ENCODE data around the gene UTF1. TPM values are rescaled to one million over a fixed set of nuclear protein-coding genes. Genes with fewer than 3 reads are reported as not detected.

The UTF1 gene
- total and polyA plus RNA-seq, 9 of the 15 experiments (the other 6 are each of a cell fraction or from before 2014, with no cell fraction given), result 0.35 to 0.46 TPM; not detected in 7

DNA sequence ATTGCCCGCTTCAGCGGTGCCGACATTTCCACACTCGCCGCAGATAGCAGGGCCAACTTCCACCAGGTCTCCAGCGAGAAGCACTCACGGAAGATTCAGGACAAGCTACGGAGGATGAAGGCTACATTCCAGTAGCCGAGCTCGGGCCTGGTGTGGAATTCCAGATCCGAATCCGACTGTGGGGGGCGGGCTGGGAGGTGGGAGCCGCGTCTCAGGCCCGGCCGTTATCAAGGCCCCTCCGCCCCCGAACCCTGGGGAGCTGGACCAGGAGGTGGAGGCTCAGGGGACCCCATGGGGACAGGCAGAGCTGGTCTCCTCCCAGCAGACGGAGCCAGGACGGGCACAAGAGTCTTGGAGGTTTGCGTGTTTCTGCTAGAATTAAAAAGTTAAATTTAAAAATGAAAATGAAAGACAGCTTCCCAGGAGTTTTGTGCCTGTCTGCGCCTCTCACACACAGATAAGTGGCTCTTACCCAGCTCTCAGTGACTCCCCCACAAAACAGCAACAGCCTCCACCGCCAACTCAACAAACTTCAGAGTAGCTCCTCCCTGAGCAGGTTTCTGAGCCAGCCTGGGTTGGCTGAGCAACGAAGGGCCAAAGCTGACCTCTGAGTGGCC is 5.2 kb upstream of the UTF1 start:
- ATAC-seq (peak; percentile 93), FAIRE-seq (peak; percentile 86), DNase-seq (ENCODE audit: extremely low read depth in 1 of 4, low spot score in 3 of 4) (peak; percentile 57 to 75 (median 67))
- Histone ChIP-seq H3K9me1 (ENCODE audit: control insufficient read depth, insufficient read depth, low read length) (no peaks in the 10 kb centered on the region), H3K4me2 (ENCODE audit: insufficient read depth, low read length) (peak overlapping the region; percentile 72), H2AFZ (ENCODE audit: low read depth, low read length) (peak overlapping the region; percentile 84), H3K27me3 (ENCODE audit: control insufficient read depth in 2 of 2, insufficient read depth in 2 of 2, low read length in 2 of 2) (no peaks in the 10 kb centered on the region), H3K4me3 (no peak overlapping the region), H3K79me2 (ENCODE audit: control insufficient read depth, insufficient read depth, low read length) (no peaks in the 10 kb centered on the region), H3K9ac (ENCODE audit: insufficient read depth in 1 of 2, low read depth in 2 of 2, low read length in 2 of 2) (peak overlapping the region; percentile 54 to 90; a peak in 3 of 4 replicates), H3K27ac (ENCODE audit: extremely low read depth, low read depth, low read length) (peak overlapping the region; percentile 65), H3K36me3 (ENCODE audit: control insufficient read depth, insufficient read depth, low read length) (no peaks in the 10 kb centered on the region), H3K9me3 (replicated peaks; ENCODE audit: control insufficient read depth, insufficient read depth, low read depth, low read length) (no peaks in the 10 kb centered on the region), H3K4me1 (replicated peaks in 1 of 2; ENCODE audit: control insufficient read depth in 2 of 2, insufficient read depth in 2 of 2, low read length in 2 of 2) (peaks cover 12 to 46% of the 10 kb centered on the region in 2 experiments), H4K20me1 (replicated peaks; ENCODE audit: control insufficient read depth, insufficient read depth, low read length) (no peaks in the 10 kb centered on the region)
- no TSS peak for BruUV-seq (replicated peaks)
- ChIA-PET POLR2A (interaction anchor here (0.6 to 0.9 kb wide), 4 partner anchors 36 to 75 kb away, joined by 3 read pairs; no protein-coding TSS in a partner anchor), CTCF (ENCODE audit: low intra/inter-chr PET ratio) (interaction anchor here (0.6 kb wide), 1 partner anchor 24 kb away, joined by 4 read pairs; no protein-coding TSS in a partner anchor)
- in situ Hi-C loops (cut with MboI) (no loop called here), intact Hi-C loops (cut with micrococcal nuclease) (no loop called here)
- 26% methylated on average over 11 of the region's 25 CpGs for WGBS (ENCODE audit: insufficient coverage, low coverage, missing lambda C conversion rate)
- TF ChIP-seq ZFX (CRISPR knock-in tag; IDR thresholded peaks at IDR 0.05), result peak; percentile 74
- TF ChIP-seq POLR2A (conservative IDR thresholded peaks at IDR 0.05), result 0 out of 2 replicates have a peak, but pooled peaks have one; percentile 30
- TF ChIP-seq, protein P1, sequence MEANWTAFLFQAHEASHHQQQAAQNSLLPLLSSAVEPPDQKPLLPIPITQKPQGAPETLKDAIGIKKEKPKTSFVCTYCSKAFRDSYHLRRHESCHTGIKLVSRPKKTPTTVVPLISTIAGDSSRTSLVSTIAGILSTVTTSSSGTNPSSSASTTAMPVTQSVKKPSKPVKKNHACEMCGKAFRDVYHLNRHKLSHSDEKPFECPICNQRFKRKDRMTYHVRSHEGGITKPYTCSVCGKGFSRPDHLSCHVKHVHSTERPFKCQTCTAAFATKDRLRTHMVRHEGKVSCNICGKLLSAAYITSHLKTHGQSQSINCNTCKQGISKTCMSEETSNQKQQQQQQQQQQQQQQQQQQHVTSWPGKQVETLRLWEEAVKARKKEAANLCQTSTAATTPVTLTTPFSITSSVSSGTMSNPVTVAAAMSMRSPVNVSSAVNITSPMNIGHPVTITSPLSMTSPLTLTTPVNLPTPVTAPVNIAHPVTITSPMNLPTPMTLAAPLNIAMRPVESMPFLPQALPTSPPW (CRISPR knock-in tag; IDR thresholded peaks at IDR 0.05), result peak; percentile 45; the same call in 1 of the 2 replicates
- TF ChIP-seq, protein P2, sequence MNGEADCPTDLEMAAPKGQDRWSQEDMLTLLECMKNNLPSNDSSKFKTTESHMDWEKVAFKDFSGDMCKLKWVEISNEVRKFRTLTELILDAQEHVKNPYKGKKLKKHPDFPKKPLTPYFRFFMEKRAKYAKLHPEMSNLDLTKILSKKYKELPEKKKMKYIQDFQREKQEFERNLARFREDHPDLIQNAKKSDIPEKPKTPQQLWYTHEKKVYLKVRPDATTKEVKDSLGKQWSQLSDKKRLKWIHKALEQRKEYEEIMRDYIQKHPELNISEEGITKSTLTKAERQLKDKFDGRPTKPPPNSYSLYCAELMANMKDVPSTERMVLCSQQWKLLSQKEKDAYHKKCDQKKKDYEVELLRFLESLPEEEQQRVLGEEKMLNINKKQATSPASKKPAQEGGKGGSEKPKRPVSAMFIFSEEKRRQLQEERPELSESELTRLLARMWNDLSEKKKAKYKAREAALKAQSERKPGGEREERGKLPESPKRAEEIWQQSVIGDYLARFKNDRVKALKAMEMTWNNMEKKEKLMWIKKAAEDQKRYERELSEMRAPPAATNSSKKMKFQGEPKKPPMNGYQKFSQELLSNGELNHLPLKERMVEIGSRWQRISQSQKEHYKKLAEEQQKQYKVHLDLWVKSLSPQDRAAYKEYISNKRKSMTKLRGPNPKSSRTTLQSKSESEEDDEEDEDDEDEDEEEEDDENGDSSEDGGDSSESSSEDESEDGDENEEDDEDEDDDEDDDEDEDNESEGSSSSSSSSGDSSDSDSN (IDR thresholded peaks at IDR 0.05; ENCODE audit: borderline replicate concordance in 1 of 2, low read depth in 2 of 2, low read length in 2 of 2), result 0 out of 4 replicates have a peak, but pooled peaks of 1 of the 2 experiments have one; percentile 26
- no peak for TF ChIP-seq GATAD2B (IDR thresholded peaks at IDR 0.05; ENCODE audit: borderline replicate concordance)
- TF ChIP-seq RFX1 (IDR thresholded peaks at IDR 0.05), result peak; percentile 40; the same call in 1 of the 2 replicates
- TF ChIP-seq NFIC (IDR thresholded peaks at IDR 0.05), result no peak
- TF ChIP-seq, protein P3, sequence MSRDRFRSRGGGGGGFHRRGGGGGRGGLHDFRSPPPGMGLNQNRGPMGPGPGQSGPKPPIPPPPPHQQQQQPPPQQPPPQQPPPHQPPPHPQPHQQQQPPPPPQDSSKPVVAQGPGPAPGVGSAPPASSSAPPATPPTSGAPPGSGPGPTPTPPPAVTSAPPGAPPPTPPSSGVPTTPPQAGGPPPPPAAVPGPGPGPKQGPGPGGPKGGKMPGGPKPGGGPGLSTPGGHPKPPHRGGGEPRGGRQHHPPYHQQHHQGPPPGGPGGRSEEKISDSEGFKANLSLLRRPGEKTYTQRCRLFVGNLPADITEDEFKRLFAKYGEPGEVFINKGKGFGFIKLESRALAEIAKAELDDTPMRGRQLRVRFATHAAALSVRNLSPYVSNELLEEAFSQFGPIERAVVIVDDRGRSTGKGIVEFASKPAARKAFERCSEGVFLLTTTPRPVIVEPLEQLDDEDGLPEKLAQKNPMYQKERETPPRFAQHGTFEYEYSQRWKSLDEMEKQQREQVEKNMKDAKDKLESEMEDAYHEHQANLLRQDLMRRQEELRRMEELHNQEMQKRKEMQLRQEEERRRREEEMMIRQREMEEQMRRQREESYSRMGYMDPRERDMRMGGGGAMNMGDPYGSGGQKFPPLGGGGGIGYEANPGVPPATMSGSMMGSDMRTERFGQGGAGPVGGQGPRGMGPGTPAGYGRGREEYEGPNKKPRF (IDR thresholded peaks at IDR 0.05; ENCODE audit: low read depth, low read length), result no peak
- TF ChIP-seq, protein P4, sequence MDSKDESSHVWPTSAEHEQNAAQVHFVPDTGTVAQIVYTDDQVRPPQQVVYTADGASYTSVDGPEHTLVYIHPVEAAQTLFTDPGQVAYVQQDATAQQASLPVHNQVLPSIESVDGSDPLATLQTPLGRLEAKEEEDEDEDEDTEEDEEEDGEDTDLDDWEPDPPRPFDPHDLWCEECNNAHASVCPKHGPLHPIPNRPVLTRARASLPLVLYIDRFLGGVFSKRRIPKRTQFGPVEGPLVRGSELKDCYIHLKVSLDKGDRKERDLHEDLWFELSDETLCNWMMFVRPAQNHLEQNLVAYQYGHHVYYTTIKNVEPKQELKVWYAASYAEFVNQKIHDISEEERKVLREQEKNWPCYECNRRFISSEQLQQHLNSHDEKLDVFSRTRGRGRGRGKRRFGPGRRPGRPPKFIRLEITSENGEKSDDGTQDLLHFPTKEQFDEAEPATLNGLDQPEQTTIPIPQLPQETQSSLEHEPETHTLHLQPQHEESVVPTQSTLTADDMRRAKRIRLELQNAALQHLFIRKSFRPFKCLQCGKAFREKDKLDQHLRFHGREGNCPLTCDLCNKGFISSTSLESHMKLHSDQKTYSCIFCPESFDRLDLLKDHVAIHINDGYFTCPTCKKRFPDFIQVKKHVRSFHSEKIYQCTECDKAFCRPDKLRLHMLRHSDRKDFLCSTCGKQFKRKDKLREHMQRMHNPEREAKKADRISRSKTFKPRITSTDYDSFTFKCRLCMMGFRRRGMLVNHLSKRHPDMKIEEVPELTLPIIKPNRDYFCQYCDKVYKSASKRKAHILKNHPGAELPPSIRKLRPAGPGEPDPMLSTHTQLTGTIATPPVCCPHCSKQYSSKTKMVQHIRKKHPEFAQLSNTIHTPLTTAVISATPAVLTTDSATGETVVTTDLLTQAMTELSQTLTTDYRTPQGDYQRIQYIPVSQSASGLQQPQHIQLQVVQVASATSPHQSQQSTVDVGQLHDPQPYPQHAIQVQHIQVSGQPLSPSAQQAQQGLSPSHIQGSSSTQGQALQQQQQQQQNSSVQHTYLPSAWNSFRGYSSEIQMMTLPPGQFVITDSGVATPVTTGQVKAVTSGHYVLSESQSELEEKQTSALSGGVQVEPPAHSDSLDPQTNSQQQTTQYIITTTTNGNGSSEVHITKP (IDR thresholded peaks at IDR 0.05; ENCODE audit: partially characterized antibody), result peak; percentile 40
- TF ChIP-seq SMC3 (conservative IDR thresholded peaks at IDR 0.05; ENCODE audit: insufficient read depth, low read depth, low read length), result no peak
- no peak for TF ChIP-seq ZC3H11A (IDR thresholded peaks at IDR 0.05; ENCODE audit: low read depth, low read length)

Measured in K562 (cell line).